Measurements from ENCODE around the gene C9. TPM values are rescaled to one million over a fixed set of nuclear protein-coding genes. Genes with fewer than 3 reads are reported as not detected.
"Not testable (repeated sequence)": the region's sequence is repeated elsewhere in the genome, so short reads cannot be mapped to it uniquely, and the experiment has no call there.

Gene C9
- total RNA-seq, 4 donors from 2014 or later, result 0.12 to 1.1 TPM; not detected in 2

- DNase-seq (ENCODE audit: low spot score), result no peak
- no peak for ATAC-seq (ENCODE audit: low FRiP score)
- TF ChIP-seq CTCF (IDR thresholded peaks at IDR 0.05), result no peak
Measured at GRCh38 chr5:39333104-39333503, 31.2 kb downstream of the C9 start.

- TF ChIP-seq CTCF (IDR thresholded peaks at IDR 0.05), result no peak
- DNase-seq (ENCODE audit: low spot score) (no peak), ATAC-seq (ENCODE audit: low FRiP score) (no peak)
Measured at GRCh38 chr5:39331861-39332381, 32.4 kb downstream of the C9 start.

GRCh38 chr5:39328731-39329130 lies 35.6 kb downstream of the C9 start:
- ATAC-seq (ENCODE audit: low FRiP score), result no peak
- no peak for DNase-seq (ENCODE audit: low spot score)
- TF ChIP-seq CTCF (IDR thresholded peaks at IDR 0.05), result no peak

- ATAC-seq (ENCODE audit: low FRiP score) (no peak), DNase-seq (ENCODE audit: low spot score) (no peak)
- no peak for TF ChIP-seq CTCF (IDR thresholded peaks at IDR 0.05)
Measured at GRCh38 chr5:39323542-39323941, 40.8 kb downstream of the C9 start.

- DNase-seq (ENCODE audit: low spot score) (no peak), ATAC-seq (ENCODE audit: low FRiP score) (no peak)
- TF ChIP-seq CTCF (IDR thresholded peaks at IDR 0.05), result no peak
Measured at GRCh38 chr5:39319395-39319794, 44.9 kb downstream of the C9 start.

GRCh38 chr5:39316464-39316863 lies 47.8 kb downstream of the C9 start:
- not testable (repeated sequence) for ATAC-seq (ENCODE audit: low FRiP score); DNase-seq (ENCODE audit: low spot score)

- DNase-seq (ENCODE audit: low spot score), result no peak
- TF ChIP-seq CTCF (IDR thresholded peaks at IDR 0.05), result no peak
- no peak for ATAC-seq (ENCODE audit: low FRiP score)
Measured at GRCh38 chr5:39315995-39316394, 48.3 kb downstream of the C9 start.

- no peak for ATAC-seq (ENCODE audit: low FRiP score)
- no peak for DNase-seq (ENCODE audit: low spot score)
- TF ChIP-seq CTCF (IDR thresholded peaks at IDR 0.05), result no peak
Measured at GRCh38 chr5:39314591-39314990, 49.7 kb downstream of the C9 start.
